ENCODE measurements around the gene CSNK2B. TPM values are rescaled to one million over a fixed set of nuclear protein-coding genes. Genes with fewer than 3 reads are reported as not detected.

Gene CSNK2B
- total RNA-seq, 1 experiment from 2014 or later: 357 TPM

- intact Hi-C loops (cut with micrococcal nuclease; ENCODE audit: unreplicated experiment): no loop called here
- TF ChIP-seq, protein P1, sequence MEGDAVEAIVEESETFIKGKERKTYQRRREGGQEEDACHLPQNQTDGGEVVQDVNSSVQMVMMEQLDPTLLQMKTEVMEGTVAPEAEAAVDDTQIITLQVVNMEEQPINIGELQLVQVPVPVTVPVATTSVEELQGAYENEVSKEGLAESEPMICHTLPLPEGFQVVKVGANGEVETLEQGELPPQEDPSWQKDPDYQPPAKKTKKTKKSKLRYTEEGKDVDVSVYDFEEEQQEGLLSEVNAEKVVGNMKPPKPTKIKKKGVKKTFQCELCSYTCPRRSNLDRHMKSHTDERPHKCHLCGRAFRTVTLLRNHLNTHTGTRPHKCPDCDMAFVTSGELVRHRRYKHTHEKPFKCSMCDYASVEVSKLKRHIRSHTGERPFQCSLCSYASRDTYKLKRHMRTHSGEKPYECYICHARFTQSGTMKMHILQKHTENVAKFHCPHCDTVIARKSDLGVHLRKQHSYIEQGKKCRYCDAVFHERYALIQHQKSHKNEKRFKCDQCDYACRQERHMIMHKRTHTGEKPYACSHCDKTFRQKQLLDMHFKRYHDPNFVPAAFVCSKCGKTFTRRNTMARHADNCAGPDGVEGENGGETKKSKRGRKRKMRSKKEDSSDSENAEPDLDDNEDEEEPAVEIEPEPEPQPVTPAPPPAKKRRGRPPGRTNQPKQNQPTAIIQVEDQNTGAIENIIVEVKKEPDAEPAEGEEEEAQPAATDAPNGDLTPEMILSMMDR (IDR thresholded peaks at IDR 0.05; ENCODE audit: unreplicated experiment): no peak
- BruUV-seq (replicated peaks): no TSS peak
- CTCF ChIA-PET: interaction anchor here (0.6 to 1.5 kb wide), 2 partner anchors 15 to 31 kb away, joined by 3 to 6 read pairs; partner anchors contain the start of gene APOM
- Mint-ChIP-seq H3K4me3 (ENCODE audit: low read depth, unreplicated experiment) (no peak overlapping the region), H3K9me3 (ENCODE audit: low read depth, unreplicated experiment) (no peaks in the 10 kb centered on the region), H3K36me3 (ENCODE audit: insufficient read depth, unreplicated experiment) (peaks cover 94% of the 10 kb centered on the region), H3K27me3 (ENCODE audit: unreplicated experiment) (no peaks in the 10 kb centered on the region), H3K27ac (ENCODE audit: unreplicated experiment) (no peak overlapping the region), H3K4me1 (ENCODE audit: low read depth, unreplicated experiment) (peaks cover 21% of the 10 kb centered on the region)
- no peak for DNase-seq
Observed at GRCh38 chr6:31624070-31624469, 41.8 kb upstream of the CSNK2B start.

DNA sequence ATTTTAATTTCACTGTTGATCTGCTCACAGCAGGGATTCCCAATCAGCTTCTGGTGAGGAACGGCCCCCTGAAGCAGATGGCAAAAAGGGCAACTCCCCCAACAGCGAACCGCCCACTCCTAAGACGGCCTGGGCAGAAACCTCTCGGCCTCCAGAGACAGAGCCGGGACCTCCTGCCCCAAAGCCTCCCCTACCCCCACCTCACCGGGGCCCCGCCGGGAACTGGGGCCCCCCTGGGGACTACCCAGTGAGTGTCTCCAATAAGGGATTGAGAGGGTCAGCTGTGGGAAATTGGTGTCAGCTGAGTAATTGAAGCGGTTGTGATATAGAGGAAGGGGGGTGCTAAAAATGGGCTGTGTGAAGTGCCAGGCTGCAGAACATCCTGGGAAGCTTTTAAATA is 38.9 kb upstream of the CSNK2B start:
- intact Hi-C loops (cut with micrococcal nuclease; ENCODE audit: unreplicated experiment): no loop called here
- peak overlapping the region; percentile 3 for H3K27ac Mint-ChIP-seq (ENCODE audit: unreplicated experiment)
- no peaks in the 10 kb centered on the region for H3K27me3 Mint-ChIP-seq (ENCODE audit: unreplicated experiment)
- no peak overlapping the region for H3K4me3 Mint-ChIP-seq (ENCODE audit: low read depth, unreplicated experiment)
- BruUV-seq (replicated peaks): no TSS peak
- TF ChIP-seq, protein P1 (IDR thresholded peaks at IDR 0.05; ENCODE audit: unreplicated experiment): no peak
- CTCF ChIA-PET: interaction anchor here (0.7 to 1.2 kb wide), 2 partner anchors 25 to 112 kb away, joined by 3 read pairs; partner anchors contain the start of gene BAG6
- DNase-seq: no peak
- H3K4me1 Mint-ChIP-seq (ENCODE audit: low read depth, unreplicated experiment): peaks cover 17% of the 10 kb centered on the region
- peaks cover 100% of the 10 kb centered on the region for H3K36me3 Mint-ChIP-seq (ENCODE audit: insufficient read depth, unreplicated experiment)
- no peaks in the 10 kb centered on the region for H3K9me3 Mint-ChIP-seq (ENCODE audit: low read depth, unreplicated experiment)

DNA sequence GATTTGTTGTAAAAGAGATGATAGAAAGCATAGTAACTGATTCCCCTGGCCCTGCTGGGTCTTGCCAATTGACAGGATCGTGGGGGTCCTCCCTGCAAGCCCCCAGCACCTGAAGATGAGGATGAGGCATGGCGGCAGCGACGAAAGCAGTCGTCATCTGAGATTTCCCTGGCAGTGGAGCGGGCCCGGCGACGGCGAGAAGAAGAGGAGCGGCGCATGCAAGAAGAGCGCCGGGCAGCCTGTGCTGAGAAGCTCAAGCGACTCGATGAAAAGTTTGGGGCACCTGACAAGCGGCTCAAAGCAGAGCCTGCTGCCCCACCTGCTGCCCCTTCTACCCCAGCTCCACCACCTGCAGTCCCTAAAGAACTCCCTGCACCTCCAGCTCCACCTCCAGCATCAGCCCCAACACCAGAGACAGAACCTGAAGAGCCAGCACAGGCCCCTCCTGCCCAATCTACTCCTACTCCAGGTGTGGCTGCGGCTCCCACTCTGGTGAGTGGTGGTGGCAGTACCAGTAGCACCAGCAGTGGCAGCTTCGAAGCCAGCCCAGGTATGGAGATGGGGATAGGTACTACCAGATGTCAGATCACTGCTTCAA is 38.1 kb upstream of the CSNK2B start:
- no peak overlapping the region for H3K27ac Mint-ChIP-seq (ENCODE audit: unreplicated experiment)
- H3K4me1 Mint-ChIP-seq (ENCODE audit: low read depth, unreplicated experiment): peaks cover 9% of the 10 kb centered on the region
- TF ChIP-seq, protein P1 (IDR thresholded peaks at IDR 0.05; ENCODE audit: unreplicated experiment): no peak
- no peak overlapping the region for H3K4me3 Mint-ChIP-seq (ENCODE audit: low read depth, unreplicated experiment)
- H3K36me3 Mint-ChIP-seq (ENCODE audit: insufficient read depth, unreplicated experiment): peaks cover 100% of the 10 kb centered on the region
- BruUV-seq (replicated peaks): no TSS peak
- no peaks in the 10 kb centered on the region for H3K27me3 Mint-ChIP-seq (ENCODE audit: unreplicated experiment)
- H3K9me3 Mint-ChIP-seq (ENCODE audit: low read depth, unreplicated experiment): no peaks in the 10 kb centered on the region
- CTCF ChIA-PET: no interaction called here
- intact Hi-C loops (cut with micrococcal nuclease; ENCODE audit: unreplicated experiment): no loop called here
- DNase-seq: no peak

DNA sequence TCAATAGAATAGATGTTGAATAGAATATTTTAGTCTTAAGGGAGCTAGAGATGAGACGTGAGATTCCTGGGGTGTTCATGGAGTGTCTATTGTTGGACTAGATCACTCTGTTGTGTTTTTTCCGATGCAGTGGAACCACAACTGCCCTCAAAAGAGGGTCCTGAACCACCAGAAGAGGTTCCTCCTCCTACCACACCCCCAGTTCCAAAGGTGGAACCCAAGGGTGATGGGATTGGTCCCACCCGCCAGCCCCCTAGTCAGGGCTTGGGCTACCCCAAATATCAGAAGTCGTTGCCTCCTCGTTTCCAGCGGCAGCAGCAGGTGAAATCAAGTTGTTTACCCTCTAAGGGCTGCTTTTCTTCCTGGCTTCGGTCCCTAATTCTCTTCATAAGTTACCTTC is 36.9 kb upstream of the CSNK2B start:
- no peaks in the 10 kb centered on the region for H3K9me3 Mint-ChIP-seq (ENCODE audit: low read depth, unreplicated experiment)
- H3K27me3 Mint-ChIP-seq (ENCODE audit: unreplicated experiment): no peaks in the 10 kb centered on the region
- no peak for DNase-seq
- BruUV-seq (replicated peaks): no TSS peak
- no peak overlapping the region for H3K27ac Mint-ChIP-seq (ENCODE audit: unreplicated experiment)
- TF ChIP-seq, protein P1 (IDR thresholded peaks at IDR 0.05; ENCODE audit: unreplicated experiment): no peak
- no peak overlapping the region for H3K4me3 Mint-ChIP-seq (ENCODE audit: low read depth, unreplicated experiment)
- peaks cover 100% of the 10 kb centered on the region for H3K36me3 Mint-ChIP-seq (ENCODE audit: insufficient read depth, unreplicated experiment)
- CTCF ChIA-PET: no interaction called here
- intact Hi-C loops (cut with micrococcal nuclease; ENCODE audit: unreplicated experiment): no loop called here
- H3K4me1 Mint-ChIP-seq (ENCODE audit: low read depth, unreplicated experiment): peaks cover 8% of the 10 kb centered on the region
